AG09319 (cell line): Measurements from ENCODE around the gene HOXA11.

Experiments used
- DNase-seq: peaks from one replicate; pipeline ENCODE4 v3.0.0-alpha.2; 2010; ENCODE audit warnings: low read depth; ENCODE audit errors: extremely low read depth
- CTCF ChIP-seq: IDR thresholded peaks from 2 replicates; pipeline ENCODE4 v1.5.1; 2011; ENCODE audit warnings: low read depth, mild to moderate bottlenecking, inconsistent platforms, low read length, moderate library complexity

The HOXA11 gene

GRCh38 chr7:27138472-27138871, 46.6 kb downstream of the HOXA11 start:
- no peak for DNase-seq

GRCh38 chr7:27137640-27138315, 47.3 kb downstream of the HOXA11 start:
- TF ChIP-seq CTCF: no peak
- no peak for DNase-seq

More at GRCh38 chr7:27138472-27138871, 46.6 kb downstream of the HOXA11 start:
- no peak for TF ChIP-seq CTCF

GRCh38 chr7:27134392-27134791, 50.6 kb downstream of the HOXA11 start:
- DNase-seq: no peak
- no peak for TF ChIP-seq CTCF

- DNase-seq: no peak
- TF ChIP-seq CTCF: no peak
Observed at GRCh38 chr7:27133409-27134231, 51.4 kb downstream of the HOXA11 start.

- no peak for TF ChIP-seq CTCF
- no peak for DNase-seq
Observed at GRCh38 chr7:27132978-27133377, 52.1 kb downstream of the HOXA11 start.

- no peak for TF ChIP-seq CTCF
- no peak for DNase-seq
Observed at GRCh38 chr7:27132214-27132613, 52.8 kb downstream of the HOXA11 start.

GRCh38 chr7:27131390-27131819, 53.6 kb downstream of the HOXA11 start:
- DNase-seq: no peak

More at GRCh38 chr7:27131390-27131819, 53.6 kb downstream of the HOXA11 start:
- TF ChIP-seq CTCF: no peak
